ENCODE results near the gene IL1R2.
"Not testable (repeated sequence)": the region's sequence is repeated elsewhere in the genome, so short reads cannot be mapped to it uniquely, and the experiment has no call there.

The IL1R2 gene

DNA sequence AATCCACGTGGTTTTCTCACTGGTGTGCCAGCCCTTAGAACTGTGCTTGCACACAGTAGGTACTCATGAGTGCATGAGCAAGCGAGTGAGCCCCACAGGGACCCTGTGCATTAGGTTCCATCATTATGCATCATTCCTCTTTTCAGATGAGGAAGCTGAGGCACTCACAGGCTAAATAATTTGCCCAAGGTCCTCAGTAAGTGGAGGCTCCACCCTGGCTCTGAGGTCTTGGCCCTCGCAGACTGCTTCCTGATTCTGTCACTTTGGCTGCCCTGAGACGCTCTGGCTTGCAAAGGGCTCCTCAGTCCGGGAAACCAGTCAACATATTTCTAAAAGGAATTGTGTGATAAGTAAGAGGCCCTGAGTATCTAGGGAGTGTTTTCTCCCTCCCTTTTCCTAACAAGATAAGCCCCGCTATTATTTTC, 71.7 kb downstream of the IL1R2 start:
- peak; percentile 84 for DNase-seq

DNA sequence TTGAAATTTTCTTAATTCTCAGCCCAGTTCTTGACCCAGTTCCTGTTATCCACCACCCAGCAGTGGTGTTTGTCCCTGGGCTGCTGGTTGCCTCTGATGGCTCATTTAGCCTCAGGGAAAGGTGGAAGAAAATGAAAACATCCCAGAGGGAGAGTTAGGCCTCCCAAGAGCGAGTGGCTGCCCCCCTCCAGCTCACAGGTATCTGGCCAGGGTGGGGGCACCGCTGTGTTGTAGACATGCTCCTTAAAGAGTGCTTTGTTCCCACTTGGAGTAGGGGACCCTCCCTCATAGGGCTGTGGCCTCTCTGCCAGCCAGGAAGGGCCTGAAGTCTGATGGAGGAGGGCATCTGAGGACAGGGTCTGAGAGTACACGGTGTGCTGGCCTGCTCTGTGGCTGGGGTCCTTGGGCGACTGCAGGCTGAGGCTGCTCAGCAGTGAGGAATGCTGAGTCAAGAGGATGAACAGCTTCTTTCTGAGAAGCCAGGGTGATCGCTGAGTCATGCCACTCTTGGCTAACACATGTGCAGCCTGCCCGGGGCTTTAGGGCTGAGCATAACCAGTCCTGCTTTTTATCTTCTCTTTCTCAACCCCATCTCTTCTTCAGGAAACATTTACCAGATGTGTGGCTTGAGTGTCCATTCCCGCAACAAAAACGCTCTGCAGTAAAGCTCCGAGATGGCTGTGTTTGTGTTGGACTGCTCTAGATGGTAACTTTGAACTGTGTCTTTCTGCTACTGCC, 72.3 kb downstream of the IL1R2 start:
- DNase-seq: peak; percentile 97

DNA sequence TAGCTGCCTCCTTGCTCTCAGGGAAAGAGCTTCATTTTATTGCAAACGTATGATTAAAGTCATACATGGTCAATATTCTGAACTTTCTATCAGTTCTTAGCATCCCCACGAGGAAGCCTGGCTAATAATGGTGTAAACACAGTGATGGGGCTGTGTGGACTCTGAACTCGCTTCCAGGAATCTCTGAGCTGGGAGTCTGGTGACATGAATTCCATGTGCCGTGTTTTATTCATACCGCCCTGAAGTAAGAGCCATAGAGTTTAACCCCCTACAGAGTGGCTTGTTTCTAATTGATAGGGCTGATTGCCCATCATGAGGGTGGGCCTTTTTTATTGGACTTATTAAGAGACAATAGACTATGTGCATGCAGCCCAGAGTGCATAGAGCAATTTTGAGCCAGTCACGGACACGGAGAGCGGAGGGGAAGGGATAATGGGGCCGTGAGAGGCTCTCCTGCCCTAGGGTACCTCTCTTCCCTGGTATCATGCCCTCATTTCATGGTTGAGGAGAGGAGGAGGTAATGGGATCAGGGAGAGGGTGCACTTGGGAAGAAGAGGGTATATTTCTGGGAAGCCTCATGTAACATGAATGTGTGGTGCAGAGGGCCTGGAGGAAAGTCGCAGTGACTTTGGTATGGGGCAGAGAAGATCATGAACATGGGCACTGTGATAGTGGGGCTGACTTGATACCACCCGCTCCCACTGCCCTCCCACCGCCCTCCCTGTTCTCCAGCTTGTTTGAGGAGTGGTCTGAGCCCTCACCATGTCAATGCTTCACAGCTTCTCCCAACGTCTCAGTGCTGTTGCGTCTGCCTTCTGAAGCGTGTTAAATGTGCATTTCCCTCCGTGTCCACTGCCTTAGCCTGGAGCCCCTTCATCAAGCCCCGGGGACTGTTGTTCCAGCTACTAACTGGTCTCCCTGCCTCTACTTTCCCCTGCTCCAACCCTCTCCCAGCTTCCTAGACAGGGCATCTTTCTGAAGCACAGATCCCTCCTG, 73.2 kb downstream of the IL1R2 start:
- DNase-seq: peak; percentile 43

- peak; percentile 57 for DNase-seq
Observed at GRCh38 chr2:102065675-102066252, 74.0 kb downstream of the IL1R2 start.

- DNase-seq: no peak
Observed at GRCh38 chr2:102066554-102066953, 74.8 kb downstream of the IL1R2 start.

- not testable (repeated sequence) for DNase-seq
Observed at GRCh38 chr2:102068126-102068525, 76.4 kb downstream of the IL1R2 start.

DNA sequence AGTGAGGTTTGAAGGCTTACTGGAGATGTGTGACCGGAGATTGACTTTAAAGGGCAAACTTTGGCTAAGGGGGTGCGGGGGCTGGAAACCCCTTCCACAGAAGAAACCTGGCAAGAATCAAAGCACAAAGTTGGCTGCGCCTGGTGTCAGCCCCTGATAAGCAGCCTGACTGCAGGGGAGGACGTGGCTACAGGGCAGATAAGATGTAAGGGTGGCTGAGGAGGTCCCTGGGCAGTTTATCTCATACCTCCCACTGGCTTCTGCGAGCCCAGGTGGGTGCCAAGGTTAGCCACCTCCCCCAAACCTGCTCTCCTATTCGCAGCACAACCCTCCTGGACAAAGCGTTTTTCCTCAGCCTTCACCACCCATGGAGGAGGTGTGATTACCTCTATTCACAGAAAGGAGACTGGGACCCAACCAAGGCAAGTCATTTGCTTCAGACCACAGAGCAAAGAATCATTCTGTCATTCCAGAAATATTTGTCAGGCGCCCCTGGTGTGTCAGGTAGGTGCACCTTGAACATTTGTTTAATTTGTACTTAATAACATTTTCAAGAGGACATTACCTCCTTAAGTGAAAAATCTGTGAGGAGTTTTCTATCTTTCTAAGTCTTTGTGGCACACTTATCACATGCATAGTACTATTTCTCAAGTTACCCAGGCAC, 77.7 kb downstream of the IL1R2 start:
- peak; percentile 86 for DNase-seq

DNA sequence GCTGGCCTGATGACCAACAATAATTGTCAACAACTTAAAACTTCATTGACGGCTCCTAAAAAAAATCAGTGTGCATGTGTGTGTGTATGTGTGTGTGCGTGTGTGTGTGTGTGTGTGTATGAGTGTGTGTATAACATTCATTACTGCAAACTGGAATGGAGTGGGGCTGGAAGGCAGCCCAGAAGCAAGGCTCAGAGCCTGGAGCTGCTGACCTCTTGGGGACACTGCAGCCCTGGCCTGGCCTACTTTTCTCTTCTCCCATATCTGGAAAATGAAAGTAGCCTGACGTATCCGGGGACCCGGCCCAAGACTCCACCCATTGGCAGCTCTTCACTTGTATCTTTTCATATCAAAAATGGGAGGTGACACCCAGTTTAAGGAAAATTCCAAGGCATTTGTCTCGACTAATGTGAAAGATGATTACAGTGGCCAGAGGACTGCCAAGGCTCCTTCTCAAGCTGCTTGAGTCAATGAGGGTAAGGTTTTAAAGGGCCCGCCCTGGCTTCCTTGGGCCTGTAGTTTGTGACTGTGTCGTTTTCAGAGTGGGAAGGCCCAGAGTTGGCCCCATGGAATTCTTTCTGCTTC, 78.4 kb downstream of the IL1R2 start:
- no peak for DNase-seq

DNA sequence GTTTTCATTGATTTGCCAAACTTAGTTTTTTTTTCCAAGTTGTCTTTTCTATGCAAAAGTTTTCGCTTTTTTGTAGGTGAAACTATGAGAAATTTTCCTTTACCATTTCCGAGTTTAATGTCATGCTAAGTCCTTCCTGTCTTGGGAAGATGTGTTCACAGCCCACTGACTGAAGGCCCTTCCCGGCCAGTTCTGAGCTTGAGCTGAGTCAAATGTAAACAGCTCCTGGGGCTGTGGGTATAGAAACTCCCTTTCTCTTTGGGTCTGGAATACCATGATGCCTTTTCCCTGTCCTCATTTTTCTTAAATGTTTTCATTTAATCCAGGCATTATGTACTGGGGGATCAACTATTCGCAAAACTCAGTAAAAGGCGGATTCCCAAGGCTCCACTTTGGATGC, 81.0 kb downstream of the IL1R2 start:
- no peak for DNase-seq

- DNase-seq: no peak
Observed at GRCh38 chr2:102073168-102073724, 81.5 kb downstream of the IL1R2 start.

- DNase-seq: peak; percentile 74
Observed at GRCh38 chr2:102074152-102074783, 82.5 kb downstream of the IL1R2 start.

DNA sequence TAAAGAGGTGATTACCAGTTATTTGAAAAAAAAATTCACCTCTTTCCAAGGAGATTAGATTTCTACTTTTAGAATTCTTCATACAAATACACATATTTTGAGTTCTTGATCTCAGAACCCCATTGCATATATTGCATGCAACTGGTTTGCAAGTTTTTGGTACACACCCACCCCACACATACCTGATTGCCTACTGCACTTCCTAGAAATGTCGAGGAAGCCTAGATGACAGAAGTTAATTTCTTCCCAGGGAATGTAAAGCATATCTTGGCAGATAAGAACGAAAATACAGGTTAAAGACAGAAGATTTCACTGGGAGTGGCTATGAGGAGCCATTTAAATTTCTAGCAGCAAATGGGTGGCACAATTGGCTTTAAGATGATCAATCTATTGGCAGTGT, 83.7 kb downstream of the IL1R2 start:
- DNase-seq: no peak

- no peak for DNase-seq
Observed at GRCh38 chr2:102076512-102076911, 84.8 kb downstream of the IL1R2 start.
